ENCODE results near the gene GPR3.
"Not testable (repeated sequence)": the region's sequence is repeated elsewhere in the genome, so short reads cannot be mapped to it uniquely, and the experiment has no call there.

GPR3 gene

DNA sequence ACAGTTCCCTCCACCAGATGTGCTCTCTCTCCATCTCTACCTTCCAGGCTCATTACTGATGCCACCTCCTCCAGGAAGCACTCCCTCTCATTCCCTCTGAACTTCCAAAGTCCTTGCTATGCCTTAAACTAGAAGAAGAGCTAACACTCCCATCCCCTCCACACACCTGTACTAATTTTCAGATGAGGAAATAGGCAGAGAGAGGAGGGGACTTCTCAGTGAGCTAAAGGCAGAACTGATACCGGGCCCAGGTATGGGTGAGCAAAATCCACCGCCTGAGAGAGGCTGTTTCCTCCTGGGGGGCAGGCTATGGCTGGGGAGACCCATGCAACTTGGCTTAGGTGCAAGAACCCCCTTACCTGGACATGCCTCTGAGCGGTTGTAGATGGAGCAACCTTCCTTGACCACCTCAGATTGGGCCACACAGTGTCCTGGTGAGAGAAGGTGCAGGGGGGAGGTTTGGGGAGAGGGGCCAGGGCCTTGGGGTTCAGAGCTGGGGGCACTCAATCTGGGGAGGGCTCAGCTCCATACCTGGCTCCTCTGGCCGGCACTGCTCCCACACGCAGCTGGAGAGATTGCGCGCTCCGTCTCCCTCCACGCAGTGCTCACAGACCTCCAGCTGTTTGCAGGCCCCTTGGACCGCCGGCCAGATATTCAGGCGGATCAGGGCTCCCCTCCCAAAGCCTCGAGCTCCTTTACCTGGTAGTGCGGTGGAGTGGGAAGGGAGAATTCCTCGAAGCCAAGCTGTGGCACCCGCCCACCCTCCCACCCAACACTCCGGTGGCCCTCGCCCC is 10.3 kb upstream of the GPR3 start:
- TF ChIP-seq CTCF (conservative IDR thresholded peaks at IDR 0.05; ENCODE audit: low read depth, low read length): no peak

GRCh38 chr1:27383039-27383605 is 9.3 kb upstream of the GPR3 start, which contains the start of gene CD164L2:
Gene CD164L2 (minus strand): TSS chr1:27383333. CDS start chr1:27383239, 94 bp downstream.
- no peak within 1 kb of the TSS for H3K9ac ChIP-seq

More for the DNA sequence above, 10.3 kb upstream of the GPR3 start:
- no peaks in the 10 kb centered on the region for H4K20me1 ChIP-seq (ENCODE audit: insufficient read depth)
- H3K4me2 ChIP-seq: no peak overlapping the region
- H3K9ac ChIP-seq: no peak overlapping the region
- H3K36me3 ChIP-seq (ENCODE audit: insufficient read depth): no peaks in the 10 kb centered on the region
- no peak overlapping the region for H3K4me3 ChIP-seq (IDR thresholded peaks at IDR 0.05; ENCODE audit: insufficient read depth, low read depth, low read length)
- no peaks in the 10 kb centered on the region for H3K79me2 ChIP-seq (ENCODE audit: insufficient read depth, low read depth)
- peaks cover 9% of the 10 kb centered on the region for H3K27me3 ChIP-seq (ENCODE audit: insufficient read depth, low read depth)
- H3K4me1 ChIP-seq (ENCODE audit: low read depth, poor library complexity, severe bottlenecking): no peaks in the 10 kb centered on the region
- no peak overlapping the region for H2AFZ ChIP-seq (ENCODE audit: low read depth)
- H3K27ac ChIP-seq: no peak overlapping the region

DNA sequence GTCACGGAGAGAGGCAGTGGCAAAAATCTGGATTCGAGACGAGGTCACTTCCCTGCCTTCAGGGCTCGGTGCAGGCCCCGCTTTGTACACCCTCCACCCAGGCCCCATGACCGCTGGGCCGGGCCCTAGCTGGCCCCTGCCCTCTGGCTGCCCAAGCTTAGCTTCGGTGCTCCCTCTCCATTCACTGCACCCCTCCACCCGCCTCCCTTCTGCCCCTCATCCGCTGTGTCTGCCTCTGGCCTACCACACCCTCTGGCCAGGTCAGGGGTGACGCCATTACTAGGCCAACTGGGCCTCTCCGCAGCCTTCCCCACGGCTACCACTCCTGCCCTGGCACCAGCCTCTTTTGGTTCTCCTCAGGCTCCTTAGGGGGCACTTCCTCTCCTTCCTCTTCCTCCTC is 8.8 kb upstream of the GPR3 start:
- Histone ChIP-seq H3K4me2 (no peak overlapping the region), H3K36me3 (ENCODE audit: insufficient read depth) (no peaks in the 10 kb centered on the region), H3K4me3 (IDR thresholded peaks at IDR 0.05; ENCODE audit: insufficient read depth, low read depth, low read length) (no peak overlapping the region), H3K79me2 (ENCODE audit: insufficient read depth, low read depth) (no peaks in the 10 kb centered on the region), H3K9ac (no peak overlapping the region), H4K20me1 (ENCODE audit: insufficient read depth) (no peaks in the 10 kb centered on the region), H3K4me1 (ENCODE audit: low read depth, poor library complexity, severe bottlenecking) (no peaks in the 10 kb centered on the region), H3K27ac (no peak overlapping the region), H3K27me3 (ENCODE audit: insufficient read depth, low read depth) (peaks cover 9% of the 10 kb centered on the region), H2AFZ (ENCODE audit: low read depth) (no peak overlapping the region)
- TF ChIP-seq CTCF (conservative IDR thresholded peaks at IDR 0.05; ENCODE audit: low read depth, low read length): no peak

More at GRCh38 chr1:27383039-27383605, 9.3 kb upstream of the GPR3 start, which contains the start of gene CD164L2:
- Histone ChIP-seq H3K36me3 (ENCODE audit: insufficient read depth) (no peaks in the 10 kb centered on the region), H4K20me1 (ENCODE audit: insufficient read depth) (no peaks in the 10 kb centered on the region), H3K4me1 (ENCODE audit: low read depth, poor library complexity, severe bottlenecking) (no peaks in the 10 kb centered on the region), H3K4me3 (IDR thresholded peaks at IDR 0.05; ENCODE audit: insufficient read depth, low read depth, low read length) (no peak within 1 kb of the TSS), H3K79me2 (ENCODE audit: insufficient read depth, low read depth) (no peaks in the 10 kb centered on the region), H3K27ac (no peak within 1 kb of the TSS), H3K27me3 (ENCODE audit: insufficient read depth, low read depth) (peaks cover 9% of the 10 kb centered on the region), H3K4me2 (no peak within 1 kb of the TSS), H2AFZ (ENCODE audit: low read depth) (no peak within 1 kb of the TSS)
- TF ChIP-seq CTCF (conservative IDR thresholded peaks at IDR 0.05; ENCODE audit: low read depth, low read length): no peak

DNA sequence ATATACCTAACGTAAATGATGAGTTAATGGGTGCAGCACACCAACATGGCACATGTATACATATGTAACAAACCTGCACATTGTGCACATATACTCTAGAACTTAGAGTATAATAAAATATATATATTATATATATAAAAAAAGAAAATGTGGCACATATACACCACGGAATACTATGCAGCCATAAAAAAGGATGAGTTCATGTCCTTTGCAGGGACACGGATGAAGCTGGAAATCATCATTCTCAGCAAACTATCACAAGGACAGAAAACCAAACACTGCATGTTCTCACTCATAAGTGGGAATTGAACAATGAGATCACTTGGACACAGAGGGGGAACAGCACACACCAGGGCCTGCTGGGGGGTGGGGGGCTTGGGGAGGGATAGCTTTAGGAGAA is 7.6 kb upstream of the GPR3 start:
- H3K27ac ChIP-seq; H3K79me2 ChIP-seq (ENCODE audit: insufficient read depth, low read depth); H3K27me3 ChIP-seq (ENCODE audit: insufficient read depth, low read depth); H2AFZ ChIP-seq (ENCODE audit: low read depth); H3K4me1 ChIP-seq (ENCODE audit: low read depth, poor library complexity, severe bottlenecking); H3K4me2 ChIP-seq; H4K20me1 ChIP-seq (ENCODE audit: insufficient read depth); H3K36me3 ChIP-seq (ENCODE audit: insufficient read depth); H3K9ac ChIP-seq; H3K4me3 ChIP-seq (IDR thresholded peaks at IDR 0.05; ENCODE audit: insufficient read depth, low read depth, low read length): not testable (repeated sequence)

Data from KMS-11 (cell line).